ENCODE measurements around the gene C6orf132. TPM values are rescaled to one million over a fixed set of nuclear protein-coding genes. Genes with fewer than 3 reads are reported as not detected.
"Not testable (repeated sequence)": the region's sequence is repeated elsewhere in the genome, so short reads cannot be mapped to it uniquely, and the experiment has no call there.

Gene C6orf132, protein sequence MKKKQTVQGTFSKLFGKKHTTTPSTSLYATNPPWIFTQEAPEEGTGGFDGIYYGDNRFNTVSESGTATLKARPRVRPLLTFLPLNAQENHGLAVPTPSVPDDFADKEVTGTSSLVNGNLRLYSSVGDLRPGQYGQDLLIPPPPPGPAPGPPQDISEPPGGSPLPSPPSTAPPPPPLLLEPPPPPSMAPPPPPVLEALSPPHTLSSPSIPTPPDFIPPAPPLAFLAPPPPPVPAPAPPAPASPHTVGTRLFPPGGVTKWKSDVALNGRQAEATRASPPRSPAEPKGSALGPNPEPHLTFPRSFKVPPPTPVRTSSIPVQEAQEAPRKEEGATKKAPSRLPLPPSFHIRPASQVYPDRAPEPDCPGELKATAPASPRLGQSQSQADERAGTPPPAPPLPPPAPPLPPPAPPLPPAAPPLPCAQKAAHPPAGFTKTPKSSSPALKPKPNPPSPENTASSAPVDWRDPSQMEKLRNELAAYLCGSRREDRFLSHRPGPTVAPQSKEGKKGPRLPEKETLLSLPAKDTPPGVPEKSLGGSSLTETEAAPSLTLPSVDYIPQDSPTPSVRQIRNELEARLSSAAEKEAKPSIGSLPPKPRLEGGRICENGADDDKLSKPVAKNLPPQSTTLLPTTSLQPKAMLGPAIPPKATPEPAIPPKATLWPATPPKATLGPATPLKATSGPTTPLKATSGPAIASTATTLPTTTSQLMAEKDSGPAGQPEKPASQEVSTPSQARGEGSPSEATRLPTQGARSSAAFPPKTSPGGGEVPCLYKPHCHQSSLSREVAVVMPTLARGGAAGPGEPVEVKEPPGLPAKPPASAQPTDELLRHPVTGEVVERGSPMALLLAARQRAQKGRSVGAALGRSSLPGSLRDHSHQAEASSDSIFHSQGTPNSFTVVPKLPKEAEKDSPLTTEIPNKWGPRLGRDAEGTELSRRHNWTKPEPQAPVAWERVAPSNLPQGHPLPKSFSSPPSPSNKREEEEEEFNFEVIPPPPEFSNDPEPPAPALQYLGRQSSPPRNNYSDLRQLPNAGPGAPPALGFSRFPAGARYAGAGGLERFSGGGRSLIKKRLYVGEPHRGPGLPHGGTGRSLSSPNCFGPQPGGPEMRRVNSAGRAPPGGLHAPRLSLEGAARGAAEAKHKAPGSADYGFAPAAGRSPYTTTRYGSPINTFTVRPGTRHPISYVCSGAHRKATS
- total RNA-seq = 10 to 100 TPM; 49.7 to 66.2 TPM
- long read RNA-seq, transcript C6orf132-202 (3 exons, 894 nt) = major isoform, 14 of 26 reads
- long read RNA-seq, partial matches to known transcripts = 9 of 26 reads
- long read RNA-seq, other reads (novel, unspliced or antisense) = 3 of 26 reads

DNA sequence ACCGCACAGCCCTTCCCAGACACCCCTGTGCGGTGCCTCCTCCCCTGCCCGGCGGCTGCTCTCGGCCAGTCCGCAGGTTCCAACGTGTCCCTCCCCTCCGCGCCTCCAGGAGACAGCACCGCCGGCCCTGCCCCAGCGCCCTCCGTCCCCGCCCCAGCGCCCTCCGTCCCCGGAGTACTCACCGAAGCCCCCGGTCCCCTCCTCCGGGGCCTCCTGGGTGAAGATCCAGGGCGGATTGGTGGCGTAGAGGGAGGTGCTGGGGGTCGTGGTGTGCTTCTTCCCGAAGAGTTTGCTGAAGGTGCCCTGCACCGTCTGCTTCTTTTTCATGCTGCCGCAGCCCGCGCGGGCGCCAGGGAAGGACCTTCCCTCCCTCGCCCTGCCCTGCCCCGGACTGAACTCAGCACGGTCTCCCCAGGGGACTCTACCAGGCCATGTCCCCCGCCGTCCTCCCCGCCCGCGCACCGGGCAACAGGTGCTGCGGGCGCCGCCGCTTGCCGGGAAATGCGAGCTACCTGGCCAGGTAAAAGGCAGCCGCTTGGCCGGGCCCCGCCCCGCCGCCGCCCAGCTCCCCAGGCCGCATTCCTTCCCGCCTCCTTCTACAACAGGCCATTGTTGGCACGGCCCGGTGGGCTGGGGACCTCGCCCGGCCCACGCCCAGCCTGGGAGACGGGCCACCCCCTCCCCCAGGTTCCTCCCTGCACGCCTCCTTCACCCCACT lies at the start of gene C6orf132:
Gene C6orf132 (minus strand): TSS at position 503 of the 718 bp plus-strand sequence. CDS start 176 bp downstream, at position 327.
- intact Hi-C loops (cut with DNase I, micrococcal nuclease) = no loop called here
- ATAC-seq (peak; percentile 64), DNase-seq (peak; percentile 86)

DNA sequence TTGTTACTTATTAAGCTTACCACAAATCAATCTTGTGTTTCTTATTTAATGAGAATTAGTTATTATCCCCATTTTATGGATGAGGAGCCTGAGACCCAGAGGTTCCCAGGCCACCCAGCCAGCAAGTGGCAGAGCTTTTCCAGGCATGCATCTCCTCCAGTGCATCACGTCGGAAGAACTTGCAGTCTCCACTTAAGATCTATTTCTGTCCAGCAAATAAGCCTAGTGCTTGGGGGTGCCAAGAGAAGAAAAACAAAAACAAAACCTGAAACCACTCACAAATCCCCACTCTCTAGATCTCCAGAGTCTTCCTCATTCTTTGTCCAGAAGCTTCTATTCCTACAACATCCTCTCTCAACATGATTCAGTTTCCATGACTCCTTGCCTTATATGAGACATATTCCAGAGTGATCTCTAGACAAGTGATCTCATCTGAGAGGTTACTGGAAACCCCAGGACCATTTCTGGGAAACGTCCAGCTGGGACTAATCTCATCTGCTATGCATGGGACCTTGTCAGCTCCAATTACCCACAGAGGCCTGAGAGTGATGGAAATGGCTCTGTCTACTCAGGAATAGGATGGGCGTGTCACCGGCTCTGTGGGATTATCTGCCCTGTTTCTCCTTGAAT lies 48.2 kb upstream of the C6orf132 start:
- no peak for DNase-seq
- intact Hi-C loops (cut with DNase I, micrococcal nuclease) = no loop called here
- ATAC-seq = no peak

DNA sequence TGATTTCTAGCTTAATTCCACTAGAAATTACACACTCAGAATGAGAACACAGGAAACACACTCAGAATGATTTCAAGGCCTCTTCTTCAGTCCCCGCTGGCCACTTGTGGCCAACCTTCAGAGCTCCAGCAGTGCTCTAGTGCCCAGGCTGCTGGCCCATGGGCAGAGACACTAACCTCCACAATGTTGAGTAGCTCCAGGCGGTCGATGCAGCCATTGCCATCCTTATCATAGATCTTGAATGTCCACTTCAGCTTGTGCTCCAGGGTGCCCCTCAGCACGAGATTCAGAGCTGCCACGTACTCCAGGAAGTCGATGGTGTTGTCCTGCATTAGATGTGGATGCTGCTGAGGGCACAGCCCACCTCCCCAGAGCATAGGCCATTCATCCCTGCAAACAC lies 46.0 kb upstream of the C6orf132 start:
- intact Hi-C loops (cut with DNase I, micrococcal nuclease) = no loop called here
- no peak for ATAC-seq

DNA sequence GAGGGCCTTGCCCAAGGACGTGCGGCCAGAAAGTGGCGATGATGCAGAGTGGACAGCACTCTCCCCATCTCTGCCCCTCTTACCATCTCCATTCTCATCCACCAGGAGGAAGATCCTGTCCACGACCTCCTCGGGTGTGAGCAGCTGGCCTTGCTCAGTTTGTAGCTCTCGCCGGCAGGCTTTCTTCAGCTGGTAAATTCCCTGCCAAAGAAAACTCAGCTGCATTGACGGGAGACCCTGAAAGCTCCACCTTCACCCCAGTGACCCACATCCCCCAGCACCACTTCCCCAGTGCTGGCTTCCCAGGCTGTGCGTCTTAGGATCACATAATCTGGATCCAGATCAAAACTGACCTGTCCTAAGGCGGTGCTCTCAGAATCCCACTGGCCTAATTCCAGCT lies 43.2 kb upstream of the C6orf132 start:
- ATAC-seq = no peak
- intact Hi-C loops (cut with DNase I, micrococcal nuclease) = no loop called here
- no peak for DNase-seq

More for the DNA sequence above, 46.0 kb upstream of the C6orf132 start:
- no peak for DNase-seq

DNA sequence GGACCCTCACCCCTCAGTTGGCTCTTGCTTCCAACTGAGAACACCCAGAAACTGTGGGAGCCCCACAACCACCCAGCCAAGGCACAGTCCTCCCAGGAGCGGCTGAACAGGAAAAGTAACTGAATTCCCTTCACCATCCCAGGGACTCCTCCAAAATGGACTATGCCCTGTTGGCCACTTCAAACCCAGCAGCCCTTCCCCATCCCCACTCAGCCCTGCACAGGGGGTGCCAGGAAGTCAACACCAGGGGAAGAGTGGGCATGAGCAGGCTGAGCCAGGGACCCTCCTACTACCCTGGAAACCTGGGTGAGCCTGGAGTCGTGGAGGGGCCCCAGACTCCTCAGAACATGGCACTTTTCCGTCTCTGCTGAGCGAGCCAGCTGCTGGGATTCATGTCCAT lies 42.1 kb upstream of the C6orf132 start:
- no peak for ATAC-seq
- no peak for DNase-seq
- intact Hi-C loops (cut with DNase I, micrococcal nuclease) = no loop called here

DNA sequence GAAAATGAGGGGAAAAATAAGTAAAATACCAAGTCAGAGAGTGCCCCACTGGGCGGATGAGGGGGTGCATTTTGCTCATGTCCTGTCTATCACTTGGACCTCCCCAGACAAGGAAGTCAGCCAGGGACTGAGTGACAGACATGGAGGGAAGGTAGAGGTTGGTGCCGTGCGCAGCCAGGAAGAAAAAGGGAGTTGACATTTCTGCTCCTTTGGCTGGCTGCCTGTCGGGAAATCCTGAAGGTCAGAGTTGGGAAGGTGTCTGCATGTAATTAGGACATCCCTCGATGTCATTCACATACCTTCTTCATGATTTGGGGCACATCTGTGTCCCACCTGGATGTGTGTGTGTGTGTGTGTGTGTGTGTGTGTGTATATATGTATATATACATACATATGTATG lies 39.7 kb upstream of the C6orf132 start:
- peak in 1 of 2 donors; percentile 85 for DNase-seq
- intact Hi-C loops (cut with DNase I, micrococcal nuclease) = no loop called here
- peak; percentile 98 for ATAC-seq

DNA sequence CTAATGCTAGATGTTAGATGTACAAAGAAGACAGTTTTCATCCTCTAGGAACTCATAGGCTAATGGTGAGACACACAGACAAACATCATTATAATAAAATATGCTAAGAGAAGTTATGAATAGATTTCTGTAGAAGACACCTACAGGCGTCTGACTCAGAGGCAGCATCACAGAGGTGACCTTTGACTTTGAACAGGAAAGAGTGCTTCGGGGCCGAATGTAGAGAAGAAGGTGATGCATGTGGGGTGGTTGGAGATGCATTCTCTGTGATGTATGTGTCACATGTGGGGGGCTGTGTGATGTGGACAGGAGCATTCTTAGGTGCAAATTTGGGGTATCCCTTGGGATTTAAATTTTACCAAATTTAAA lies 37.5 kb upstream of the C6orf132 start:
- intact Hi-C loops (cut with DNase I, micrococcal nuclease) = no loop called here
- DNase-seq = no peak
- no peak for ATAC-seq

DNA sequence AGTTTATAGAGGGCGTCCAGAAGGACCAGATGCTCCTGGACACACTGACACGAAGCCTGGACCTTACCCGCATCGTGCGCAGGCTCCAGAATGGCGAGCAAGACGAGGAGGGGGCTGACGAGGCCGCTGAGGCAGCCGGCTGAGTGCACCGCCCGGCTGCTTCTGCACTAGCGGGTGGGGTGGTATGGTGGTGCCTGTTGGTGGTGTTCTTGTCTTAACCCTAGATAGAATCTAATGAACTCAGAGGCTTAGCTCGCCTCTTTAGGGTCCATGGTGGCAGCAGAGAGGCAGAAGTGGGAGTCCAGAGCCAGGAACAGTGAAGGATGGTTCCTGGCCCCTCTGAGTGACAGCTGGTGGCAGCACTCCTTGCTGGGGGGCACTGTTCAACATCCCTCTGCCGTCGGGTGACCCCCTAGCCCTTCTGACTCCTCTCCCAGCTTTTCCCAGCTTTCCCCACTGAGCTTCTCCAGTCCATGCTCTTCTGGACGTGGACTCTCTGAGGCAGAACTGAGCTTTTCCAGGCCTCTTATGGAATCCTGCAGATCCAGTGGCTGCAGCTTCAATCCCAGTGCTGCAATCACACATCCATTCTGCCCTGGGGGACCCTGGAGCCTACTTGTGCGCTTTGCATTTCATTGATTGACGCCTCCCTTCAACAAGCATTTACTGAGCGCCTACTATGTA lies 37.0 kb upstream of the C6orf132 start:
- intact Hi-C loops (cut with DNase I, micrococcal nuclease) = no loop called here
- ATAC-seq = no peak
- no peak for DNase-seq

DNA sequence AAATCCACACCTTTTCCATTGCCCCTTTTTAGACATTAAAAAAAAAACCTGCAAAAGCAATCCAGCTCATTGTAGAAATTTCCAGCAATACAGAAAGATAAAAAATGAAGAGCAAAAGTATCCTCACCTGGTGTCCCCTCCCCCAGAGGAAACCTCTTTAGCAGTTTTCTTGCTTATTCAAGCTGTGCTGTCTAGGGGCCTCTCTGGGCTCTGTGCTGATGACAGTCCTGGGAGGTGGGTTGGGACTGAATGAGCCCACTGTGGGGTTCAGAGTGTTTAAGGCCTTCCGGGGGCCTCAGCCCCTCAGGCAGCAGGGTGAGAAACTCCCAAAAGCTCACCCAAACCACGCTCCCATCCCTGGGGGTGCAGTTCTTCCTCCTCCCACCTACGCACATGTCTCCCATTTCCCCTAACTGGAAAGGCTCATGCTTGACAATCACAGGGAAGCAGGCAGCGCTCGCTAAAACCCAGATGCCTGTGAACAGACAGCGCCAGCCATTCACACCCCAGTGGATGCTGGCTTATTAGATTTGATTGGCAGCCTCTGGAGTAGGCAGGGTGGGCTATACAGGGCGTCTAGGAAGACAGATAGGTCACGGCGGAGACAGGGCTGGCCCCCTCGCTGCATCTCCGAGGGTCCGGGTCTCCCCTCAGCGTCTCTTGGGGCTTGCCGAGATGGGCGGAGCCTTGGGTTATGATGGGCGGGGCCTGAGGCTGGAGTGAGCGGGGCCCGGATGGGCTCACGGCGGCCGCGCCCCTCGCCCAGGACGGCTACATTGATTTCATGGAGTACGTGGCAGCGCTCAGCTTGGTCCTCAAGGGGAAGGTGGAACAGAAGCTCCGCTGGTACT lies 35.3 kb upstream of the C6orf132 start:
- intact Hi-C loops (cut with DNase I, micrococcal nuclease) = no loop called here
- ATAC-seq (no peak), DNase-seq (no peak)

DNA sequence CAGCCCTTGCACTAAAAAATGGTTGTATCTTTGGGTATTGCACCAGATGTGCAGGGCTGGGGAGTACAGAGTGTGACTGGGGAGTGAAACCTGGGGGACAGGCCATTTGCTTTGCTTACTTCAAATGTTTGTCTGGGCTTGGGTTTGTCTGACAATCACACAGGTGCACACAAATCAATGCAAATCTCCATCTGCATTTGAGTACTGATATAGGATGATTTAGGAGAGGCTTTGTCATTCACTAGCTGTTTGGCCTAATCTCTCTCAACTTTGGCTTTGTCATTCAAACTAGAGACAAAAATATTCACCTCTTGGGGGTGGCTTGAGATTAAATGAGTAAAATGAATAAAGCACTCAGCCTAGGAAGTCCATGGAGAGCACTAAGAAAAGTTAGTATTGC lies 34.6 kb upstream of the C6orf132 start:
- DNase-seq (no peak), ATAC-seq (no peak)
- intact Hi-C loops (cut with DNase I, micrococcal nuclease) = no loop called here

DNA sequence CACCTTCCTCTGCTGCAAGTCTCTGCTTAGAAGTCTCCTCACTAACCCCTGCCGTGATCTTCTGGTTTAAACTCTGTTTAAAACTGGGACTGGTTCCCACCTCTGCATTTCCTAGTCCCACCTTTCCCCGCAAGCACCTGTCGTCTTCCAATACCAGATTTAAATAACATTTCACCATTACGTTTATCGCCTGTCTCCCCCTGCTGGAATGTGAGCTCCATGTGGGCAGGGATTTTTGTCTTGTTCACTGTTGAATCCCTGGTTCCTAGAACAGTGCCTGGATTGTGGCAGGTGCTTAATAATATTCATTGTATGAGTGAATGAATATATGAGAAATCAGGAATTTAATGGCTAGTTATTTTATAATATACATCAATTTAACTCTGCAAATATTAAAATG lies 33.4 kb upstream of the C6orf132 start:
- DNase-seq = no peak
- intact Hi-C loops (cut with DNase I, micrococcal nuclease) = no loop called here
- no peak for ATAC-seq

DNA sequence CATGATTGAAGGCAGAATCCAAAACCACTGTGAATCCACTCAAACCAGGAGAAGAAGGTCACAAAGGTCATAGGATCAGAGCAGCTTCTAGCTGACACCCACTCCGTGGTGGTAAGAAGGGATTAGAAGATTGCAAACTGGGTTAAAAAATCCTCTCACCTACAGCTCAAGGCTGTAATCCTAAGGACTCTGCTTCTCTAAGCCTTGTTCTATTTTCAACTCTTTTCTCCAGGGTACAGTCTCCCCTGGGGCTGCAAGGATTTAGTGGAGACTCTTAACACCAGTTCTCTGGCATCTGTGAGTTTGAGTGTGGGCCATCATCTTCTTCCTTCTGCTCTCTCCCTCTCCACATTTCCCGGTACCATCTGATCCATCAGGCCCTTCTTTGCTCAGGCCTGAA lies 30.7 kb upstream of the C6orf132 start, which contains the start of gene GUCA1A:
Gene GUCA1A (plus strand): TSS at position 264 of the 400 bp plus-strand sequence. CDS start 250 bp downstream, outside the sequence.
- DNase-seq (no peak), ATAC-seq (no peak)
- intact Hi-C loops (cut with DNase I, micrococcal nuclease) = no loop called here

DNA sequence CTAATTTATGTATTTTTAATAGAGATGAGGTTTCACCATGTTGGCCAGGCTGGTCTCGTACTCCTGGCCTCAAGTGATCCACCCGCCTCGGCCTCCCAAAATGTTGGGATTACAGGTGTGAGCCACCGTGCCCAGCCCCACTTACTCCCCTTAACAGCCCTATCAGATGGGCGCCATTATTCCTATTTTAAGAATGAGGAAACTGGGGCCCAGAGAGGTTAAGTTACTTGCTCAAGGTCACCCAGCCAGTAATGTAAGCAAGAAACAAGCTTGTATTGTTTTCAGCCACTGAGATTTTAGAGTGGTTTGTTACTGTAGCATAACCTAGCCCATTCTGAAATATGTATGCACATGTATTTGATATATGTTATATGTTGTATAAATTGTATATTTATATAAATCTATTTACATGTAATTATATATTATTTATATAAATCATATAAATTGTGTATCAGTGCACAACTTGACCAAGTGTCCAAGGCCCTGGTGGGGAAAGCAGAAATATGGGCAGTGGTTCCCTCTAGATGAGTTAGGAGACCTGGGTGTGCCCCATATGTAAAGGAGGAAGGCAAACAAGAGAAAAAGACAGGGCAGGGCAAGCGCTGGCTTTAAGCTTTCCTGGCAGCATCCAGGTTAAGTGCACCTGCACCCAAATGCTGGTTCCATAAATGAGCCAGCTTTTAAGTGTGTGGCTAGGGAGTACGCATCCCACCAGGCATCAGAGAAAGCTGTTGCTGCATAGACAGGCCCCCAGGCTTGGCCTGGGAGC lies 29.6 kb upstream of the C6orf132 start:
- DNase-seq = no peak
- ATAC-seq = peak; percentile 89
- intact Hi-C loops (cut with DNase I, micrococcal nuclease) = no loop called here

DNA sequence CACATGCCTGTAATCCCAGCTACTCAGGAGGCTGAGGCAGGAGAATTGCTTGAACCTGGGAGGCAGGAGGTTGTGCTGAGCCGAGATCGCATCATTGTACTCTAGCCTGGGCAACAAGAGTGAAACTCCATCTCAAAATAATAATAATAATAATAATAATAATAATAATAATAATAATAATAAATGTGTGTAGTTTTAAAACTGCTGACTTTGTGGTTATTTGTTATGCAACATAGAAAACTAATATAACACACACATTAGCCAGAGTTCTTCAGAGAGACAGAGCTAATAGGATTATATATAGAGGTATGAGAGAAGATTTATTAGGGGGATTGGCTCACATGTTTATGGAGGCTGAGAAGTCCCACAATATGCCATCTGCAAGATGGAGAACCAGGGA lies 27.4 kb upstream of the C6orf132 start:
- not testable (repeated sequence) for DNase-seq, ATAC-seq
- intact Hi-C loops (cut with DNase I, micrococcal nuclease) = loop anchor here in 1 of 2 donors (10.0 kb wide), 1 partner anchor 95 kb away; no protein-coding TSS in a partner anchor

DNA sequence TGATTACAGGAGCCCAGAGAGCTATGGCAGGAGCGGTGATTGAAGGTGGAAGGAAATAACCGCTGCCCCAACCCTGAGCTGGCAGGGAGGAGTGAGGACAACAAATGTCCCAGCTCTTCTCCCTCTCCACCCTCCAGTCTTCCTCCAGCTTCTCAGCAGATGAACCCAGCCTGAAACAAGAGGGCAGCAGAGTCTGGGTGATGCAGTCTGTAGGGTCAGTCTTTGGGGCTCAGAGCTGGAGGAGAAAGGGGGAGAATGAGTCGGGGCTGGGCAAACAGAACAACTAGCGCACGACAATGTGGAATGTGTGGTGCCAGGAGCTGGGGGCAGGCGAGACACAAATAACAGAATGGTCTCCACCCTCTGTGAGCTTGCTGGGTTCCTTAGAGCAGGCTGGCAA lies 26.2 kb upstream of the C6orf132 start:
- intact Hi-C loops (cut with DNase I, micrococcal nuclease) = loop anchor here in 1 of 2 donors (10.0 kb wide), 1 partner anchor 94 kb away; no protein-coding TSS in a partner anchor
- no peak for DNase-seq
- ATAC-seq = no peak

All from left colon (tissue), 2 donors.